Neural progenitor cell (in vitro differentiated cells): ENCODE results near the gene SPSB1.

ENCODE experiments used
- EZH2 ChIP-seq: fragments of 200-600 bp; sonication (generic); IDR thresholded peaks from 2 replicates; pipeline ENCODE4 v1.6.1; 2017; ENCODE audit warnings: antibody characterized with exemption, mild to moderate bottlenecking, moderate library complexity
- EZH2phosphoT487 ChIP-seq: fragments of 200-600 bp; sonication (generic); IDR thresholded peaks from 2 replicates; pipeline ENCODE4 v1.6.1; 2017; ENCODE audit warnings: antibody characterized with exemption
- TF ChIP-seq, protein P1 (sequence below): fragments of 200-600 bp; sonication (generic); IDR thresholded peaks from 2 replicates; pipeline ENCODE4 v1.5.1; 2017; ENCODE audit warnings: antibody characterized with exemption, mild to moderate bottlenecking

DNA sequence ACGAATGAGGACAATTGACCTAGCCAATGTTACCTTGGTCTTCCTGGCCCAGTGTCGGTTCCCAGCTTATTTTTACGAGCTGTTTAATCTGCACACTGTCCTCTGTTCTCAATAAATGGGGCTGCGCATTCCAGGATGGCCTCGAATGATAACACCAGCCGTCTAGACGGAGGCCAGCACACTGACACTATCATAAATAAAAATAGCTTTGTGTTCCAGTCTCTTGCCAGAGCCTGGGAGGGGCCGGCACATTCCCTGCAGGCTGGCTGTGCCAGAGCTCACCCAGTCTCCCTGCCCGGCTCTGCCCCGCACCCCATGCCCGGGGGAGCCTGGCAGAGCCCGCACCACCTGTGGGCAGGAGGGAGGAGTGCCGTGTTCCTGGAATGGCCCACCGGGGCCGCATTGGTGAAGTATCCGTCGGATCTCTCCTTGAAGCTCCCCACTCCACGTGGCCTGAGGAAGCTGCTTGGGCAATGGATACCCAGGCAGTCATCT is 92.1 kb downstream of the SPSB1 start:
- TF ChIP-seq, protein P1, sequence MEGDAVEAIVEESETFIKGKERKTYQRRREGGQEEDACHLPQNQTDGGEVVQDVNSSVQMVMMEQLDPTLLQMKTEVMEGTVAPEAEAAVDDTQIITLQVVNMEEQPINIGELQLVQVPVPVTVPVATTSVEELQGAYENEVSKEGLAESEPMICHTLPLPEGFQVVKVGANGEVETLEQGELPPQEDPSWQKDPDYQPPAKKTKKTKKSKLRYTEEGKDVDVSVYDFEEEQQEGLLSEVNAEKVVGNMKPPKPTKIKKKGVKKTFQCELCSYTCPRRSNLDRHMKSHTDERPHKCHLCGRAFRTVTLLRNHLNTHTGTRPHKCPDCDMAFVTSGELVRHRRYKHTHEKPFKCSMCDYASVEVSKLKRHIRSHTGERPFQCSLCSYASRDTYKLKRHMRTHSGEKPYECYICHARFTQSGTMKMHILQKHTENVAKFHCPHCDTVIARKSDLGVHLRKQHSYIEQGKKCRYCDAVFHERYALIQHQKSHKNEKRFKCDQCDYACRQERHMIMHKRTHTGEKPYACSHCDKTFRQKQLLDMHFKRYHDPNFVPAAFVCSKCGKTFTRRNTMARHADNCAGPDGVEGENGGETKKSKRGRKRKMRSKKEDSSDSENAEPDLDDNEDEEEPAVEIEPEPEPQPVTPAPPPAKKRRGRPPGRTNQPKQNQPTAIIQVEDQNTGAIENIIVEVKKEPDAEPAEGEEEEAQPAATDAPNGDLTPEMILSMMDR = no peak
- TF ChIP-seq EZH2 (no peak), EZH2phosphoT487 (no peak)
